NCI-H1417 (cell line): ENCODE data around the gene GLRA1.
"Not testable (repeated sequence)": the region's sequence is repeated elsewhere in the genome, so short reads cannot be mapped to it uniquely, and the experiment has no call there.

ENCODE experiments used
- DNase-seq, 3 experiments: peaks; one replicate each; lab custom pipeline; 2025; lab: John Stamatoyannopoulos, UW

Gene GLRA1

GRCh38 chr5:151820271-151820670, 104.4 kb downstream of the GLRA1 start:
- DNase-seq = no peak

DNA sequence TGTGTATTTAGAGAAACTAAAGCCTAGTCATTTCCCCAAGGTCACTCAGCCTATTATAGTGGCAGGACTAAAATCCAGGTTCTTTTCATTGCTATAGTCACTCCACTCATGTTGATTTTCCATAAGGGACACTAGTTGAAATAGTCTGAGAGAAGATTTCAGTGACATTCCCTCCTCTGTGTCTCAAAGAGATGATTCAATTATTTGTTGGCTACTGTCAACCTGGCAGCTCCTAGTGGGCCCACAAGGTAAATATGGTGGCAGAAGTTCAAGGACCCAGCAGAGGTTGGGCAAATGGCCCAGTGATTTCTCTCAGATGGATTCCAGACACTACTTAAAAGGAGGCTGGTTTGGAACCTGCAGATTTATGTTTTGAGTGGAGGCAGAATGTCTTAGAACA, 104.8 kb downstream of the GLRA1 start:
- DNase-seq = no peak

GRCh38 chr5:151815051-151815450, 109.6 kb downstream of the GLRA1 start:
- DNase-seq = no peak

DNA sequence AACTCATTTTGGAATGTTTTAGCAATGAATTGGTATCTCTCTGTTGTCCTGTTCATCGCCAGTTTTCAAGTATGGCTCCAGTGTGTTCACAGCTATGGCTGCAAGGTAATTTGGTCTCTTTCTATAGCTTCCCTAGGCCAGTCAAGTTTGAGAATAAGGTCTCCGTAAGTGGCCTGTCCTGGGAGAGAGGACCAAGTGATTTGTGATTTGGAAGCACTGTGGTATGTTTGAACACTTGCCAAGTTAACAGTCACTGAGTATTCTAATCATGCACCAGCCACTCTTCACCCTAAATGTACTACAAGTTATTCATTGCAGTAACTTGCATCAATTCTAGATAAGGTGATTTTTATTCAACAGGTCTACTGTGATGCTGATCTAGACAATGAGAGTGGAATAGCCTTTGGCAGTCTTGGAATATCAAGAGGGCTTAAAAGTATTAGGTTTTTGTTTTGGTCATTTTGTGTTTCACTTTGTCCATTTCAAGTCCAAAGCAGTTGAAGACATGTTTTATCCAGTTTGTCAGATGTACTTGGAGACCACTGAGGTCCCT, 111.8 kb downstream of the GLRA1 start:
- no peak for DNase-seq

GRCh38 chr5:151811593-151812321, 112.9 kb downstream of the GLRA1 start:
- no peak for DNase-seq

DNA sequence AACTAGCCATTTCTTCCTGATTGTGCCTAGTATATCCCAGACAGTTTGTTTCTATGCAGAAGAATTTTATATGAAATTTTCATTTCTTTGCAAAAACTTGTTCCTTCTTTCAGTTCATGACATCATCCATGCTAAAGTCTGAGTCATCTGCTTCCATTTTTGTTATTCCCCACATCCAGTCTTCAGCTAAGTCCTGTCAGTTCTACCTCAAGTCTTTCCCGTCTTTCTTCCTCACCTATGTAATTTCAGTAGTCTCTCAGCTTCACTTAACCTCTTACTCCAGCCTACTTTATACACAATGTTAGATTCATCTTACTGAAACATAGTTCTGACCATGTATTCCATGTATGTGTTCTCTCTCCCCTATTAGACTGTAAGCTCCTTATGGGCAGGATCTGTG, 113.8 kb downstream of the GLRA1 start:
- DNase-seq = no peak

GRCh38 chr5:151810449-151810848, 114.2 kb downstream of the GLRA1 start:
- DNase-seq = no peak

- no peak for DNase-seq
Measured at GRCh38 chr5:151808451-151809169, 116.0 kb downstream of the GLRA1 start.

GRCh38 chr5:151805414-151806223, 119.0 kb downstream of the GLRA1 start:
- DNase-seq = no peak

- no peak for DNase-seq
Measured at GRCh38 chr5:151800532-151800931, 124.1 kb downstream of the GLRA1 start.

GRCh38 chr5:151799407-151799806, 125.2 kb downstream of the GLRA1 start:
- no peak for DNase-seq

GRCh38 chr5:151798674-151799073, 126.0 kb downstream of the GLRA1 start:
- DNase-seq = no peak

GRCh38 chr5:151795426-151795825, 129.2 kb downstream of the GLRA1 start:
- DNase-seq = no peak

DNA sequence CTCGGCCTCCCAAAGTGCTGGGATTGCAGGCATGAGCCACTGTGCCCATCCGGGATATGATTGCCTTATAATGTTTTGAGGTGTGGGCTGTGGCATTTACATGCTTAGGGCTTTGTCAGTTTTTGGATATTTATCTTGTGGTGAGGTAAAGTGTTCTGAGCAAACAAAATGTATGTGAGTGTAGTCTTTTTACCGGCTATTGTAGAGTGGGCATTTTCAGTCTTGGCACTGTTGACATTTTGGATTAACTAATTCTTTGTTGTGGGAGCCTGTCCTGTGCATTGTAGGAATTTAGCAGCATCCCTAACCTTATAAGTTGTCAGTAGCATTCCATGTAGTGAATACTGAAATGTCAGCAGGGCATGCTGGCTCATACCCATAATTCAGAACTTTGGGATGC, 131.3 kb downstream of the GLRA1 start:
- no peak for DNase-seq

GRCh38 chr5:151787817-151788216, 136.8 kb downstream of the GLRA1 start:
- no peak for DNase-seq

GRCh38 chr5:151786468-151786867, 138.2 kb downstream of the GLRA1 start:
- no peak for DNase-seq

DNA sequence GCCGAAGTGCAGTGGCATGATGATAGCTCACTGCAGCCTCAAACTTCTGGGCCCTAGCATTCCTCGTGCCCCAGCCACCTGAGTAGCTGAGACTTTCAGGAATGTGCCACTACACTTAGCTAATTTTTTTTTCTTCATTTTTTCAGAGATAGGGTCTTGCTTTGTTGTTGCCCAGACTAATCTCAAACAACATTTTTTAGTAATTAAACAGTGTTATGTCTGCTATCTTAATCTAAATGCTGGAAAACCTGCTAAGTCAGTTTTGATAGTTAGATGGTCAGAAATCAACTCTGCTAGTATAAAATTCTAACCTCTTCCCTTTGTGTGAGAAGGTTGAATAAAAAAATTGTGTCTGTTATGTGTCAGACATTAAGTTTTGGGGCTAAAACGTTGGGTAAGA, 140.5 kb downstream of the GLRA1 start:
- DNase-seq = no peak

DNA sequence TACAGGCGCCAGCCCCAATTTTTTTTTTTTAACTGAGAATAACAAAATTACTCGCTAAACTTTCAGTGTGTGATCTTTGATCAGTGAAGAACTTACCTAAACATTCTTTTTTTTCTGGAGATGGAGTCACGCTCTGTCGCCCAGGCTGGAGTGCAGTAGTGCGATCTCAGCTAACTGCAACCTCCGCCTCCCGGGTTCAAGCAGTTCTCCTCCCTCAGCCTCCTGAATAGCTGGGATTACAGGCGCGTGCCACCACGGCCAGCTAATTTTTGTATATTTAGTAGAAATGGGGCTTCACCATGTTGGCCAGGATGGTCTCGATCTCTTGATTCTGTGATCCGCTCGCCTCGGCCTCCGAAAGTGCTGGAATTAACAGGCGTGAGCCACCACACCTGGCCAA, 141.0 kb downstream of the GLRA1 start:
- not testable (repeated sequence) for DNase-seq

GRCh38 chr5:151781201-151781600, 143.4 kb downstream of the GLRA1 start:
- DNase-seq = no peak

- DNase-seq = no peak
Measured at GRCh38 chr5:151780348-151780747, 144.3 kb downstream of the GLRA1 start.

DNA sequence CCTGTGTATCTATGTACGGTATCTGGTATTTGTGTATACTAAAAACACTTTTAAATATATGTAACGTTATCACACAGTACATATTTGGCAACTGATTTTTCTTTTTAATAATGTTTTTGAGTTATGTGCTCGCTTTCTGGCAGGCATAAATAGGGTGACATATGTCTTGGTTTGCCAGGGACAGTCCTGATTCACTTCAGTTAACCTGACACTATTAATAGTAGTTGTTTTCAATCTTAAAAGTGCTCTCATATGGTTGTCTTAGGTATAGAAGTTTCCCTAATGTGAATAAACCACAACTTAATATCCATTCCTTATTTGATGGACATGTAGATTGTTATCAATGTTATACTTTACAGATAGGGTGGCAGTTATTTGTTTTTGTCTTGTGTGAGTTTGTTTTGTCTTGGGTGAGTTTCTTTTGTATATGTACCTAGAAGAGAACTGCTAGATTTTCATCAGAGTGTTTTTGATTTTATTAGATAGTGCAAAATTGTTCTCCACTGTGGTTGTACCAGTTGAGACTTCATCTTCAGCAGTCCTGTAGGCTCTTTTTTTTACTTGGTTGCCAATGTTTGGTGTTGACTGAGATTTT, 145.0 kb downstream of the GLRA1 start:
- no peak for DNase-seq

- peak in 2 of 3 experiments; percentile 0 to 21 for DNase-seq
Measured at GRCh38 chr5:151775025-151775606, 149.5 kb downstream of the GLRA1 start.
